BLaER1 treated with 17β-estradiol and CSF1 and Interleukin-3, amounts not matched to agents 10 nM and 100 nM (cell line): Measurements from ENCODE around the gene ORAI1.
"Not testable (repeated sequence)": the region's sequence is repeated elsewhere in the genome, so short reads cannot be mapped to it uniquely, and the experiment has no call there.

Experiments
- H3K27ac ChIP-seq, 11 experiments: shearing (Covaris generic); formaldehyde crosslinking; 2 replicates each; pipeline ENCODE4 v1.8.1; 2022
- H3K27me3 ChIP-seq, 11 experiments: shearing (Covaris generic); formaldehyde crosslinking; 2 replicates each; pipeline ENCODE4 v1.8.1; 2022
- H3K36me3 ChIP-seq, 11 experiments: shearing (Covaris generic); formaldehyde crosslinking; 2 replicates each; pipeline ENCODE4 v1.8.1; 2022
- H3K4me1 ChIP-seq, 10 experiments: shearing (Covaris generic); formaldehyde crosslinking; 2 replicates each; pipeline ENCODE4 v1.8.1; 2022
- H3K4me2 ChIP-seq, 11 experiments: shearing (Covaris generic); formaldehyde crosslinking; 2 replicates each; pipeline ENCODE4 v1.8.1; 2022
- H3K4me3 ChIP-seq, 10 experiments: shearing (Covaris generic); formaldehyde crosslinking; 2 replicates each; pipeline ENCODE4 v1.8.1; 2022
- H3K9ac ChIP-seq, 11 experiments: shearing (Covaris generic); formaldehyde crosslinking; 2 replicates each; pipeline ENCODE4 v1.8.1; 2022
- H3K9me3 ChIP-seq, 11 experiments: shearing (Covaris generic); formaldehyde crosslinking; replicated peaks in 1 of 11; 2 replicates each; pipeline ENCODE4 v1.8.1; 2022
- H4K20me1 ChIP-seq, 11 experiments: shearing (Covaris generic); formaldehyde crosslinking; 2 replicates each; pipeline ENCODE4 v1.8.1; 2022
- Cebpa-rat ChIP-seq, 11 experiments: shearing (Covaris generic); IDR thresholded peaks; 2 replicates each; pipeline ENCODE4 v1.8.1; 2022

The ORAI1 gene

DNA sequence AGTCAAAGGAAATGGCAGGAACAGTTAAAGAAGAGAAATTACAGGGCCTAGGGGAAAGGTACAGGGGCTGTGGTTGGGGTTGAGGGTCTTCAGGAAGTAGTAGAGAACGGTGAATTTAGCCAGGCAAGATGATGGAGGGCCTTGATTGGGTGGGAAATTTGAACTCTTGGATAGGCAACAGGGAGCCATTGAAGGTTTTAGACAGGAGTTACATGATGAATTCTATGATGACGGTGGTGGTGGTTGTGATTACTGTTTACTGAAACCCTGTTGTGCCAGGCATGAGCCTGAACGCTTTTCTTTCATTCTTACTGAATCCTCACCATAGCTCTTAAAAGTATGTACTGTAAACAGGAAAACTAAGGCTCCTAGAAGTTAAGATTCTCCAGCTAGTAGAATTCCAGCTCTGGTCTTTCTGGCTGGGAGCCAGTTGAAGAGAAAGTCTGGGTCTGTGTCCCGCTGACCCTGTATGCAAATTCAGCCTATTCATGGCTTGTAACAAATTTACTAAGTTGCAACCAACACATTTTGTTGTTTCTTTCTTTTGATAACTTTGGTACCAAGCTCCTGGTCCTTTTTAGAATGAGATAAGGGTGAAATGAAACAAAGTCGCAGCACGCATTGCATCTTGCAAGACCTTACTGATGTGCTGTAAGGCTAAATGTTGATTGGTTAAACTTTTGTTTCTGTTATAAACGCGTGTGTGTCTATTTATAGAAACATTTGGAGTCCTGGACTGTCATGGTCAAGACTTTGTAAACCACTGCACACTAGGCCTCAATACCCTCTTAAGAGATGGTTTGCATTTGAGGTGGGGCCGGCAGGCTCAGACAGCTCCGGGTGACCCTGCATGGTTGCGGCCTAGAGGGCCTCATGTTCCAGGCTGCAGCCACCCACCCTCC lies 6.0 kb downstream of the ORAI1 start:
- Histone ChIP-seq H3K36me3 (peaks cover 5 to 63% (median 32%) of the 10 kb centered on the region in 11 experiments; a peak in 17 of 22 replicates), H3K9ac (peak overlapping the region in 6 of 11 experiments; percentile 20 to 40 (median 27); a peak in 6 of 22 replicates), H3K4me2 (peak overlapping the region; percentile 57 to 99 (median 94)), H3K9me3 (no peaks in the 10 kb centered on the region), H3K4me1 (peaks cover 71 to 87% (median 86%) of the 10 kb centered on the region in 10 experiments), H3K27ac (peak overlapping the region in 8 of 11 experiments; percentile 18 to 60 (median 31); a peak in 12 of 22 replicates), H4K20me1 (peaks cover 8 to 61% (median 40%) of the 10 kb centered on the region in 11 experiments; a peak in 19 of 22 replicates), H3K27me3 (no peaks in the 10 kb centered on the region), H3K4me3 (no peak overlapping the region; a peak in 1 of 20 replicates)
- TF ChIP-seq Cebpa-rat (IDR thresholded peaks at IDR 0.05): no peak

DNA sequence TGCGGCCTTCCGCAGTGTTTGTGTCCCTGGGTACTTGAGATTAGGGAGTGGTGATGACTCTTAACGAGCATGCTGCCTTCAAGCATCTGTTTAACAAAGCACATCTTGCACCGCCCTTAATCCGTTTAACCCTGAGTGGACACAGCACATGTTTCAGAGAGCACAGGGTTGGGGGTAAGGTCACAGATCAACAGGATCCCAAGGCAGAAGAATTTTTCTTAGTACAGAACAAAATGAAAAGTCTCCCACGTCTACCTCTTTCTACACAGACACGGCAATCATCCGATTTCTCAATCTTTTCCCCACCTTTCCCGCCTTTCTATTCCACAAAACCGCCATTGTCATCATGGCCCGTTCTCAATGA lies 7.5 kb downstream of the ORAI1 start:
- H3K4me3 ChIP-seq, H3K4me2 ChIP-seq, H3K9ac ChIP-seq, H3K27ac ChIP-seq, H3K27me3 ChIP-seq, H3K9me3 ChIP-seq: not testable (repeated sequence)
- Histone ChIP-seq H3K36me3 (peaks cover 5 to 73% (median 42%) of the 10 kb centered on the region in 11 experiments; a peak in 18 of 22 replicates), H4K20me1 (peaks cover 8 to 71% (median 49%) of the 10 kb centered on the region in 11 experiments; a peak in 19 of 22 replicates), H3K4me1 (peaks cover 70 to 89% (median 82%) of the 10 kb centered on the region in 10 experiments)

DNA sequence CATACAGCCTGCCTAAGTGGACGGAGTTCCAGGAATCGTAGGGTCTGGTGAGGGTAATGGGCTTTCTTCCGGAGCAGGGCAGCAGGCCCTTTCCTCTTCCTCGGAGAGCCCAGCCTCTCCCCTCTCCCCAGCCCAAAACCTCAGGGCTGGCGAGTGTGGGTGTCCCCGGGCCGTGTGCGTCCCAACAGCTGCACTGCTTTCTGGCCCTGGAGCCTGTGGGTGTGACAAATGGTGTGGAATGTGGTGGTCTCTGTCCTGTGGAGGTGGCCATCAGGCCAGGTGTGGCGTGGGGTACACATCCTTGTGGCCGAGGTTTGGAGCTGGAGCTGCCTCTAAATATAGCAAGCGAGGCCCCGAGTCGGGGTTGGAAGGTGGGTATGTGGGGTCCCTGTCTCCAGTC lies 8.5 kb downstream of the ORAI1 start:
- H4K20me1 ChIP-seq: peaks cover 4 to 70% (median 55%) of the 10 kb centered on the region in 11 experiments; a peak in 19 of 22 replicates
- H3K4me2 ChIP-seq: peak overlapping the region in 5 of 11 experiments; percentile 4 to 28 (median 11); a peak in 3 of 22 replicates
- peak overlapping the region in 6 of 11 experiments; percentile 1 to 40 (median 30); a peak in 8 of 22 replicates for H3K27ac ChIP-seq
- H3K9ac ChIP-seq: peak overlapping the region in 3 of 11 experiments; percentile 15 to 24 (median 18); a peak in 2 of 22 replicates
- H3K9me3 ChIP-seq: no peaks in the 10 kb centered on the region
- H3K4me3 ChIP-seq: no peak overlapping the region
- H3K27me3 ChIP-seq: no peaks in the 10 kb centered on the region
- H3K4me1 ChIP-seq: peaks cover 59 to 81% (median 72%) of the 10 kb centered on the region in 10 experiments
- no peak for TF ChIP-seq Cebpa-rat (IDR thresholded peaks at IDR 0.05)
- H3K36me3 ChIP-seq: peaks cover 5 to 80% (median 42%) of the 10 kb centered on the region in 11 experiments; a peak in 19 of 22 replicates

DNA sequence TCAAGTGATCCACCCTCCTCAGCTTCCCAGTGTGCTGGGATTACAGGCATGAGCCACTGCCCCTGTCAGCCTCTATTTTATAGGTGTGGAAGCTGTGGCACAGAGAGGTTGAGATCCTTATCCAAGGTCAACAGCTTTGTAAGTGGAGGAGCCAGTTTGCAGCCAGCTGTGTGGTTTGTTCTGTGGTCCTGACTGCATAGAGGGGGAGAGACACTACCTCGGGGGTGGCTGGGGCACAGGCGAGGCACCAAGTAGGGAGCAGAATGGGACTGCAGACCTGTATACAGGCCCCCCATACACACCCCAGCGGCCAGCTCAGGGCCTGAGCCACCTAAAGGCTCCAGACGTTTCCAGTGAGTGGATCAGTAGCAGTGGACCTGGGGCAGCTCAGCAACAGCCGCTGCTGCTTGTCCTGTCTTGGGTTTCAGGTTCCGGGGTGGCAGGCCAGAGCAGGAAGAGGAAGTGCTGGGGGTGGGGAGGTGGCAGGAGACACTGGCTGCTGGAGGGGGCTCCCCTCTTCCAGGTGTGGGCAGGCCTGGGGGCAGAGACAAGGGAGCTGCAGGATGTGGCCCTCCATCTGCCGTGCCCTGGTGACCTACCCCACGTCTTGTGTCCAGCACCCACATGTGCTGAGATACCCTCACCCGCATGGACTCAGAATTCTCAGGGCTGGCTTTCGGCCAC lies 11.0 kb downstream of the ORAI1 start:
- Histone ChIP-seq H3K36me3 (peaks cover 23 to 85% (median 50%) of the 10 kb centered on the region in 11 experiments), H3K4me2 (peak overlapping the region; percentile 75 to 92 (median 87)), H4K20me1 (peaks cover 0 to 80% (median 68%) of the 10 kb centered on the region in 11 experiments; a peak in 19 of 22 replicates), H3K4me3 (peak overlapping the region in 4 of 10 experiments; percentile 16 to 39 (median 30); a peak in 4 of 20 replicates), H3K27ac (peak overlapping the region; percentile 36 to 81 (median 75)), H3K4me1 (peaks cover 41 to 56% (median 47%) of the 10 kb centered on the region in 10 experiments), H3K9me3 (no peaks in the 10 kb centered on the region), H3K9ac (peak overlapping the region; percentile 59 to 74 (median 69)), H3K27me3 (no peaks in the 10 kb centered on the region)
- TF ChIP-seq Cebpa-rat (IDR thresholded peaks at IDR 0.05): no peak

DNA sequence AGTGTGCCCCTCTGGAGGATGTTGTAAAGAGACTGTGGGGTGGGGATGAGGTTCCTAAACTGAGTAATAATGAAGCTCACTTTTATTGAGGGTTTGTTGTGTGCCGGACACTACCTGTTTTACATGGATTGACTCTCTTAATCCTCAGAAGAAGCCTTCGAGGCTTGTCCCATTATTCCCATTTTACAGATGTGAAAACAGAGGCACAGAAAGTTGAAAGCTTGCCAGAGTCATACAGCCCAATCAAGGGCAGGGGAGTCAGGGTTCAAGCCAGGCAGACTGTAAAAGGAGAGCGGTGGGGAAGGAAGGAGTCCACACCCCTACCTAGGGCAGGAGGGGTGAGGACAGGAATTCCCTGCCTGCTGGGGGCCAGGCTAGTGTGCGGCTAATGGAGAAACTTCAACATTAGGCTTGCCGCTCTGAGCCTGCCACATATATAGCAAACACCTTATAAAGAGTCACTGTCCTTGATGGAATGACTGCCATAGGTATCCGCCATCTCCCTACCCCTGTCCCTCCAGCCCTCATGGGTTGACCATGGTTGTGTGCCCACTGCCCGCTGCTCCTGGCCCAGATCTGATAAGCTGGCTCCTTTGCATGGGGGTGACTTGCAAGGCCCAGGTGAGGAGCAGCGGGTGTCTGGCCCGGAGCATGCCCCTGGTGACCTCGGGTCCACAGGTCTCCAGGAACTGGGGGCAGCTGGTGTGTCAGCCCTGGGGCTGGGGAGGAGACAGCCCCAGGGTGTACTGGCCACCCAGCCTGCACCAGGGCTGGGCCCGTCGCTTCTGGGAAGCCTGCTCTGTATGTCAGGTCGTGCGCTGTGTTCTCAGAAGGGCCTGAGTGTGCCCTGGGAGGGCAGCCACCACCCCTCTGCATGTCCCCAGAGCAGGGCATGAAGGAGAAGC lies 12.2 kb downstream of the ORAI1 start:
- Histone ChIP-seq H3K27ac (peak overlapping the region in 10 of 11 experiments; percentile 68 to 81 (median 75); a peak in 19 of 22 replicates), H3K9ac (peak overlapping the region in 1 of 11 experiments; percentile 8; a peak in 1 of 22 replicates), H3K36me3 (peaks cover 22 to 83% (median 52%) of the 10 kb centered on the region in 11 experiments), H3K4me1 (peaks cover 30 to 45% (median 37%) of the 10 kb centered on the region in 10 experiments), H3K4me2 (peak overlapping the region in 3 of 11 experiments; percentile 75 to 91 (median 90); a peak in 2 of 22 replicates), H3K9me3 (no peaks in the 10 kb centered on the region), H3K4me3 (no peak overlapping the region), H4K20me1 (peaks cover 0 to 69% (median 58%) of the 10 kb centered on the region in 11 experiments; a peak in 19 of 22 replicates), H3K27me3 (no peaks in the 10 kb centered on the region)
- TF ChIP-seq Cebpa-rat (IDR thresholded peaks at IDR 0.05): no peak

DNA sequence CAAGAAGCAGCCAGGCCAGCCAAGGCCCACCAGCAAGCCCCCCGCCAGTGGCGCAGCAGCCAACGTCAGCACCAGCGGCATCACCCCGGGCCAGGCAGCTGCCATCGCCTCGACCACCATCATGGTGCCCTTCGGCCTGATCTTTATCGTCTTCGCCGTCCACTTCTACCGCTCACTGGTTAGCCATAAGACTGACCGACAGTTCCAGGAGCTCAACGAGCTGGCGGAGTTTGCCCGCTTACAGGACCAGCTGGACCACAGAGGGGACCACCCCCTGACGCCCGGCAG lies 15.0 kb downstream of the ORAI1 start:
- H3K4me3 ChIP-seq: no peak overlapping the region
- no peaks in the 10 kb centered on the region for H3K9me3 ChIP-seq
- peaks cover 0 to 53% (median 42%) of the 10 kb centered on the region in 11 experiments; a peak in 19 of 22 replicates for H4K20me1 ChIP-seq
- H3K4me1 ChIP-seq: peaks cover 17 to 29% (median 23%) of the 10 kb centered on the region in 10 experiments
- H3K27me3 ChIP-seq: no peaks in the 10 kb centered on the region
- no peak overlapping the region for H3K4me2 ChIP-seq
- peak overlapping the region in 2 of 11 experiments; percentile 27 to 36; a peak in 4 of 22 replicates for H3K27ac ChIP-seq
- TF ChIP-seq Cebpa-rat (IDR thresholded peaks at IDR 0.05): no peak
- H3K36me3 ChIP-seq: peaks cover 27 to 93% (median 68%) of the 10 kb centered on the region in 11 experiments
- H3K9ac ChIP-seq: no peak overlapping the region; a peak in 1 of 22 replicates

DNA sequence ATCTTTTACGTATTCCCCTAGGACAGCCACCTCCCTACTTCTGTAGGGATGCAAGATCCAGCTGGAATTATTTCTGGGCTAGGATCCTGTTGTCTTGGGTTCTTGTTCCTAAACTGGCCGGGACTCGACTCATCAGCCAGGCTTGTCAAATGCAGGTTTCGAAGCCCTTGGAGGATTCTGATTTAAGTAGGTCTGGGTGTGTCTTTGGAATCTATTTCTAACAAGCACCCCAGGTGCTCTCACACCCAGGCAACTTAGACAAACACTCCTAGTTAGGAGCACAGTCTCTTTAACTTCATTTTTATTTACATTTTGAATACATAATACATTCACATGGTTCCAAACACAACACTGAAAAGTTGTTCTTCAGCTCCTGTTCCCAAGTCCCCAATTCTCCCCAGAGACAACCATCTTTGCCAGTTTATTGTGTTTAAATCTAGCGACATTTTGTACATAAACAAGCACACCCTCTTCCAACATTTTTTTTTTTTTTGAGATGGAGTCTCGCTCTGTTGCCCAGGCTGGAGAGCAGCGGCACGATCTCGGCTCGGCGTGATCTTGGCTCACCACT lies 22.2 kb downstream of the ORAI1 start:
- Histone ChIP-seq H3K27me3 (no peaks in the 10 kb centered on the region), H3K27ac (peak overlapping the region in 9 of 11 experiments; percentile 59 to 87 (median 83); a peak in 18 of 22 replicates), H3K4me2 (peak overlapping the region in 8 of 11 experiments; percentile 30 to 74 (median 64); a peak in 14 of 22 replicates), H3K9me3 (no peaks in the 10 kb centered on the region), H3K9ac (peak overlapping the region in 8 of 11 experiments; percentile 18 to 77 (median 58); a peak in 8 of 22 replicates), H3K4me1 (peaks cover 14 to 65% (median 34%) of the 10 kb centered on the region in 10 experiments), H4K20me1 (no peaks in the 10 kb centered on the region; a peak in 1 of 22 replicates), H3K4me3 (no peak overlapping the region), H3K36me3 (peaks cover 15 to 91% (median 63%) of the 10 kb centered on the region in 11 experiments)
- no peak for TF ChIP-seq Cebpa-rat (IDR thresholded peaks at IDR 0.05)
